HCT116 (cell line): ENCODE measurements around the gene PCDHB3. TPM values are rescaled to one million over a fixed set of nuclear protein-coding genes. Genes with fewer than 3 reads are reported as not detected.
"Not testable (repeated sequence)": the region's sequence is repeated elsewhere in the genome, so short reads cannot be mapped to it uniquely, and the experiment has no call there.

Experiments used
- ATAC-seq: fragments of 200-7000 bp; cut with Tn5 transposase; 2 replicates; pipeline ENCODE4 v1.9.1; 2020; ENCODE audit warnings: mild to moderate bottlenecking, moderate library complexity
- BruUV-seq: library from RNA; stranded (reverse); fragments of 400-500 nt; replicated peaks from 2 replicates; lab custom pipeline; 2021; lab: Mats Ljungman, UMichigan
- CTCF ChIA-PET: fragments of 300-600 bp; sonication (Branson Sonifier 250); formaldehyde crosslinking; loops from one replicate; lab custom pipeline; 2021; ENCODE audit warnings: antibody characterized with exemption; lab: Charles Lee
- POLR2A ChIA-PET: fragments of 300-600, 350-600 bp; sonication (Branson Sonifier 250); formaldehyde crosslinking; loops from one replicate; lab custom pipeline; 2021; ENCODE audit warnings: antibody characterized with exemption; lab: Charles Lee
- RAD21 ChIA-PET, 2 experiments: fragments of 300-600 bp; sonication (Branson Sonifier 250); formaldehyde crosslinking; loops; one replicate each; lab custom pipeline; 2023; ENCODE audit warnings: low total read pairs in 2 of 2; ENCODE audit not compliant: uncharacterized antibody in 2 of 2, unreplicated experiment in 2 of 2, low non-redundant PET in 1 of 2; lab: Charles Lee
- DNase-seq: peaks from one replicate; pipeline ENCODE4 v3.0.0-alpha.2; 2010; ENCODE audit warnings: low read depth, low spot score
- H2AFZ ChIP-seq: fragments of 200-600 bp; shearing (Covaris generic), sonication (generic); 2 replicates; pipeline ENCODE4 v1.6.1; 2017; ENCODE audit warnings: low read depth, mixed run types, mixed read lengths, antibody characterized with exemption, low read length; ENCODE audit not compliant: poor library complexity, severe bottlenecking
- H3K27ac ChIP-seq: 2 replicates; pipeline ENCODE4 v1.5.1; 2012; ENCODE audit warnings: low read depth, low read length
- H3K27me3 ChIP-seq: fragments of 200-600 bp; sonication (generic); 2 replicates; pipeline ENCODE4 v1.6.1; 2016; ENCODE audit warnings: mixed run types, low read length, mixed read lengths; ENCODE audit not compliant: insufficient read depth
- H3K36me3 ChIP-seq, 2 experiments: fragments of 200-500 bp in 1 of 2; fragments of 200-600 bp in 1 of 2; sonication (Bioruptor generic) in 1 of 2; sonication (generic) in 1 of 2; 2 replicates each; pipeline versions ENCODE4 v1.5.1 to v1.6.1; 2014 to 2016; ENCODE audit warnings: low read length in 2 of 2, inconsistent platforms in 1 of 2, mixed read lengths in 1 of 2, mixed run types in 1 of 2; ENCODE audit not compliant: insufficient read depth in 2 of 2, control insufficient read depth in 1 of 2
- H3K4me1 ChIP-seq, 2 experiments: fragments of 200-600 bp in 1 of 2; sonication (generic) in 1 of 2; 2 replicates each; pipeline versions ENCODE4 v1.5.1 to v1.6.1; 2012 to 2017; ENCODE audit warnings: low read length in 2 of 2, inconsistent platforms in 1 of 2, mild to moderate bottlenecking in 1 of 2, mixed read lengths in 1 of 2, mixed run types in 1 of 2, moderate library complexity in 1 of 2; ENCODE audit not compliant: insufficient read depth in 2 of 2, control insufficient read depth in 1 of 2
- H3K4me2 ChIP-seq: fragments of 200-600 bp; sonication (generic); 2 replicates; pipeline ENCODE4 v1.6.1; 2017; ENCODE audit warnings: mixed run types, low read length, mixed read lengths
- H3K4me3 ChIP-seq, 2 experiments: fragments of 200-600 bp in 1 of 2; sonication (generic) in 1 of 2; replicated peaks in 1 of 2; 2 replicates each; pipeline ENCODE4 v1.5.1; 2011 to 2016; ENCODE audit warnings: low read length in 2 of 2, control low read depth in 1 of 2, low read depth in 1 of 2, mild to moderate bottlenecking in 1 of 2, mixed read lengths in 1 of 2, mixed run types in 1 of 2
- H3K79me2 ChIP-seq: fragments of 200-600 bp; sonication (generic); 2 replicates; pipeline ENCODE4 v1.6.1; 2017; ENCODE audit warnings: mild to moderate bottlenecking, mixed run types, low read length, moderate library complexity, mixed read lengths; ENCODE audit not compliant: insufficient read depth
- H3K9ac ChIP-seq: fragments of 200-600 bp; sonication (generic); 2 replicates; pipeline ENCODE4 v1.6.1; 2016; ENCODE audit warnings: low read length, mixed read lengths
- H3K9me2 ChIP-seq: fragments of 200-600 bp; sonication (generic), shearing (Covaris generic); 2 replicates; pipeline ENCODE4 v1.6.1; 2017; ENCODE audit warnings: mixed run types, mild to moderate bottlenecking, moderate library complexity; ENCODE audit not compliant: insufficient read depth
- H3K9me3 ChIP-seq, 2 experiments: fragments of 200-500 bp in 1 of 2; fragments of 200-600 bp in 1 of 2; sonication (Bioruptor generic) in 1 of 2; sonication (generic) in 1 of 2; 2 replicates each; pipeline ENCODE4 v1.6.1; 2014 to 2017; ENCODE audit warnings: low read length in 2 of 2, mixed read lengths in 2 of 2, inconsistent platforms in 1 of 2, low read depth in 1 of 2, mild to moderate bottlenecking in 1 of 2, mixed run types in 1 of 2, moderate library complexity in 1 of 2; ENCODE audit not compliant: control insufficient read depth in 1 of 2, insufficient read depth in 1 of 2
- H4K20me1 ChIP-seq: fragments of 200-600 bp; sonication (generic), shearing (Covaris generic); 2 replicates; pipeline ENCODE4 v1.6.1; 2017; ENCODE audit warnings: mixed run types, mild to moderate bottlenecking, moderate library complexity; ENCODE audit not compliant: insufficient read depth
- CEBPB ChIP-seq: IDR thresholded peaks from 2 replicates; pipeline ENCODE4 v1.6.1; 2012; ENCODE audit warnings: low read depth
- EZH2 ChIP-seq: fragments of 200-600 bp; sonication (generic); IDR thresholded peaks from 2 replicates; pipeline ENCODE4 v1.6.1; 2017; ENCODE audit warnings: antibody characterized with exemption, mixed run types
- MAX ChIP-seq: IDR thresholded peaks from 2 replicates; pipeline ENCODE4 v1.6.1; 2012
- POLR2A ChIP-seq: IDR thresholded peaks from 2 replicates; pipeline ENCODE4 v1.7.0; 2011; ENCODE audit warnings: borderline replicate concordance; ENCODE audit not compliant: insufficient read depth, insufficient read length; ENCODE audit errors: extremely low read depth
- POLR2AphosphoS5 ChIP-seq: IDR thresholded peaks from 2 replicates; pipeline ENCODE4 v1.6.1; 2011; ENCODE audit warnings: mild to moderate bottlenecking, low read depth, low read length, moderate library complexity
- SIN3A ChIP-seq: IDR thresholded peaks from 2 replicates; pipeline ENCODE4 v1.6.1; 2012; ENCODE audit warnings: low read depth
- SP1 ChIP-seq: IDR thresholded peaks from 2 replicates; pipeline ENCODE4 v1.6.1; 2012; ENCODE audit warnings: low read depth
- SRF ChIP-seq: IDR thresholded peaks from 2 replicates; pipeline ENCODE4 v1.6.1; 2012; ENCODE audit warnings: low read depth
- ZNF274 ChIP-seq: fragments of 200-500 bp; sonication (Bioruptor generic); IDR thresholded peaks from 2 replicates; pipeline ENCODE4 v1.6.1; 2014; ENCODE audit warnings: mild to moderate bottlenecking, low read depth, low read length, inconsistent platforms
- intact Hi-C: fragments of 100-400 bp; cut with micrococcal nuclease; formaldehyde crosslinking; loops from 2 replicates; pipeline ENCODE4 v1.10.0; 2022
- total RNA-seq: library from RNA; stranded (reverse); gene quantifications from one replicate; pipeline ENCODE4 v1.2.1, GENCODE V29; 2021; ENCODE audit not compliant: unreplicated experiment
- TF ChIP-seq, protein P1 (sequence below): IDR thresholded peaks from 2 replicates; pipeline ENCODE4 v1.6.1; 2011; ENCODE audit warnings: mild to moderate bottlenecking, low read length, moderate library complexity; ENCODE audit not compliant: insufficient replicate concordance; ENCODE audit errors: extremely low read depth

PCDHB3 gene
- total RNA-seq, 1 experiment from 2014 or later = 0.10 TPM

DNA sequence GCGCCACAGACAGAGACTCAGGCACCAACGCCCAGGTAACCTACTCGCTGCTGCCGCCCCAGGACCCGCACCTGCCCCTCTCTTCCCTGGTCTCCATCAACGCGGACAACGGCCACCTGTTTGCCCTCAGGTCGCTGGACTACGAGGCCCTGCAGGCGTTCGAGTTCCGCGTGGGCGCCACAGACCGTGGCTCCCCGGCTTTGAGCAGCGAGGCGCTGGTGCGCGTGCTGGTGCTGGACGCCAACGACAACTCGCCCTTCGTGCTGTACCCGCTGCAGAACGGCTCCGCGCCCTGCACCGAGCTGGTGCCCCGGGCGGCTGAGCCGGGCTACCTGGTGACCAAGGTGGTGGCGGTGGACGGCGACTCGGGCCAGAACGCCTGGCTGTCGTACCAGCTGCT, 1.8 kb downstream of the PCDHB3 start:
- intact Hi-C loops, H3K4me1 ChIP-seq, CTCF ChIA-PET, H3K27ac ChIP-seq, H3K36me3 ChIP-seq, H3K27me3 ChIP-seq, H2AFZ ChIP-seq, H4K20me1 ChIP-seq, POLR2A ChIA-PET, ATAC-seq, H3K9me3 ChIP-seq, DNase-seq, H3K9ac ChIP-seq, H3K4me2 ChIP-seq, H3K4me3 ChIP-seq, H3K9me2 ChIP-seq, RAD21 ChIA-PET, BruUV-seq, H3K79me2 ChIP-seq: not testable (repeated sequence)

DNA sequence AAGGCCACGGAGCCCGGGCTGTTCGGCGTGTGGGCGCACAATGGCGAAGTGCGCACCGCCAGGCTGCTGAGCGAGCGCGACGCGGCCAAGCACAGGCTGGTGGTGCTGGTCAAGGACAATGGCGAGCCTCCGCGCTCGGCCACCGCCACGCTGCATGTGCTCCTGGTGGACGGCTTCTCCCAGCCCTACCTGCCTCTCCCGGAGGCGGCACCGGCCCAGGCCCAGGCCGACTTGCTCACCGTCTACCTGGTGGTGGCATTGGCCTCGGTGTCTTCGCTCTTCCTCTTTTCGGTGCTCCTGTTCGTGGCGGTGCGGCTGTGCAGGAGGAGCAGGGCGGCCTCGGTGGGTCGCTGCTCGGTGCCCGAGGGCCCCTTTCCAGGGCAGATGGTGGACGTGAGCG, 2.2 kb downstream of the PCDHB3 start:
- CTCF ChIA-PET, H3K9ac ChIP-seq: not testable (repeated sequence)

DNA sequence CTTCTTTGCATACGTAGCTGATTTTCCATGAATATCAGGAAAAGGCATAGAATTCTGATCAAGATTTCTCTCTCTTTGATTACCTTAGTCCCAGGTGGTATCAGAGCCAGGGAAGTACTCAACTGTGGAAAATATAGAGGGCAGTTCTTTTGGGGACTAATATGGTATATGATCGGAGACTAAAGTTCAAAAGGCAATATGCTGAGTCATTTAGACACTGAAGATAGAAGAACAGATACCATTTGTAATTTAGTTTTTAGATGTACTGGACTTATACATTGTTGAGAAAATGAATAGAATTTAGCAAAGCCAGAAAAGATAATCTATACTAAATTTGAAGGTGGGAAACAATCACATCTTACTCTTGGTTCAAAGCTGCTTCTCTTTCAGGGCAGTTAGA, 5.1 kb downstream of the PCDHB3 start:
- ChIA-PET POLR2A (no interaction called here), CTCF (no interaction called here), RAD21 (no interaction called here)
- no peak for DNase-seq
- H3K9me3 ChIP-seq = peaks cover 0 to 4% of the 10 kb centered on the region in 2 experiments; a peak in 1 of 4 replicates
- no peak overlapping the region for H3K27ac ChIP-seq
- H3K4me1 ChIP-seq = no peaks in the 10 kb centered on the region
- H2AFZ ChIP-seq = no peak overlapping the region
- no peaks in the 10 kb centered on the region for H3K79me2 ChIP-seq
- no peaks in the 10 kb centered on the region for H3K36me3 ChIP-seq
- intact Hi-C loops = no loop called here
- no peaks in the 10 kb centered on the region for H4K20me1 ChIP-seq
- H3K4me3 ChIP-seq = no peak overlapping the region
- H3K27me3 ChIP-seq = no peaks in the 10 kb centered on the region
- BruUV-seq = no TSS peak
- H3K9ac ChIP-seq = no peak overlapping the region
- H3K9me2 ChIP-seq = no peaks in the 10 kb centered on the region
- ATAC-seq = no peak
- H3K4me2 ChIP-seq = no peak overlapping the region
- TF ChIP-seq SRF (no peak), POLR2A (no peak), CEBPB (no peak), ZNF274 (no peak), SP1 (no peak), MAX (no peak), SIN3A (no peak), EZH2 (no peak), POLR2AphosphoS5 (no peak)
- TF ChIP-seq, protein P1, sequence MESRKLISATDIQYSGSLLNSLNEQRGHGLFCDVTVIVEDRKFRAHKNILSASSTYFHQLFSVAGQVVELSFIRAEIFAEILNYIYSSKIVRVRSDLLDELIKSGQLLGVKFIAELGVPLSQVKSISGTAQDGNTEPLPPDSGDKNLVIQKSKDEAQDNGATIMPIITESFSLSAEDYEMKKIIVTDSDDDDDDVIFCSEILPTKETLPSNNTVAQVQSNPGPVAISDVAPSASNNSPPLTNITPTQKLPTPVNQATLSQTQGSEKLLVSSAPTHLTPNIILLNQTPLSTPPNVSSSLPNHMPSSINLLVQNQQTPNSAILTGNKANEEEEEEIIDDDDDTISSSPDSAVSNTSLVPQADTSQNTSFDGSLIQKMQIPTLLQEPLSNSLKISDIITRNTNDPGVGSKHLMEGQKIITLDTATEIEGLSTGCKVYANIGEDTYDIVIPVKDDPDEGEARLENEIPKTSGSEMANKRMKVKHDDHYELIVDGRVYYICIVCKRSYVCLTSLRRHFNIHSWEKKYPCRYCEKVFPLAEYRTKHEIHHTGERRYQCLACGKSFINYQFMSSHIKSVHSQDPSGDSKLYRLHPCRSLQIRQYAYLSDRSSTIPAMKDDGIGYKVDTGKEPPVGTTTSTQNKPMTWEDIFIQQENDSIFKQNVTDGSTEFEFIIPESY = no peak

More for the DNA sequence above, 2.2 kb downstream of the PCDHB3 start:
- RAD21 ChIA-PET, H4K20me1 ChIP-seq, H3K4me1 ChIP-seq, ATAC-seq, intact Hi-C loops, H3K36me3 ChIP-seq, H3K9me2 ChIP-seq, H3K27ac ChIP-seq, POLR2A ChIA-PET, H3K4me2 ChIP-seq, H3K9me3 ChIP-seq, H3K4me3 ChIP-seq, H3K27me3 ChIP-seq, H3K79me2 ChIP-seq, BruUV-seq, DNase-seq, H2AFZ ChIP-seq: not testable (repeated sequence)
